HL-60 (cell line): Measurements from ENCODE around the gene FCRL4.

Experiments used
- GABPA ChIP-seq: IDR thresholded peaks from 2 replicates; pipeline ENCODE4 v1.6.1; 2012; ENCODE audit warnings: low read depth
- POLR2AphosphoS5 ChIP-seq: IDR thresholded peaks from 2 replicates; pipeline ENCODE4 v1.6.1; 2012; ENCODE audit warnings: low read depth
- SPI1 ChIP-seq: IDR thresholded peaks from 2 replicates; pipeline ENCODE4 v1.6.1; 2012; ENCODE audit warnings: low read depth, mild to moderate bottlenecking, borderline replicate concordance
- TF ChIP-seq, protein P1 (sequence below): IDR thresholded peaks from one replicate; pipeline ENCODE4 v1.5.1; 2011; ENCODE audit warnings: low read length, control low read depth, inconsistent platforms; ENCODE audit not compliant: insufficient read depth

- TF ChIP-seq, protein P1, sequence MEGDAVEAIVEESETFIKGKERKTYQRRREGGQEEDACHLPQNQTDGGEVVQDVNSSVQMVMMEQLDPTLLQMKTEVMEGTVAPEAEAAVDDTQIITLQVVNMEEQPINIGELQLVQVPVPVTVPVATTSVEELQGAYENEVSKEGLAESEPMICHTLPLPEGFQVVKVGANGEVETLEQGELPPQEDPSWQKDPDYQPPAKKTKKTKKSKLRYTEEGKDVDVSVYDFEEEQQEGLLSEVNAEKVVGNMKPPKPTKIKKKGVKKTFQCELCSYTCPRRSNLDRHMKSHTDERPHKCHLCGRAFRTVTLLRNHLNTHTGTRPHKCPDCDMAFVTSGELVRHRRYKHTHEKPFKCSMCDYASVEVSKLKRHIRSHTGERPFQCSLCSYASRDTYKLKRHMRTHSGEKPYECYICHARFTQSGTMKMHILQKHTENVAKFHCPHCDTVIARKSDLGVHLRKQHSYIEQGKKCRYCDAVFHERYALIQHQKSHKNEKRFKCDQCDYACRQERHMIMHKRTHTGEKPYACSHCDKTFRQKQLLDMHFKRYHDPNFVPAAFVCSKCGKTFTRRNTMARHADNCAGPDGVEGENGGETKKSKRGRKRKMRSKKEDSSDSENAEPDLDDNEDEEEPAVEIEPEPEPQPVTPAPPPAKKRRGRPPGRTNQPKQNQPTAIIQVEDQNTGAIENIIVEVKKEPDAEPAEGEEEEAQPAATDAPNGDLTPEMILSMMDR, result no peak
- TF ChIP-seq POLR2AphosphoS5 (no peak), GABPA (no peak), SPI1 (no peak)
These were observed 26.6 kb upstream of the FCRL4 start for GRCh38 chr1:157624471-157624870.
